Measurements from ENCODE around the gene PPT1. TPM values are rescaled to one million over a fixed set of nuclear protein-coding genes. Genes with fewer than 3 reads are reported as not detected.

The PPT1 gene
- polyA plus RNA-seq, 1 of the 3 experiments (the other 2 are of a cell fraction) = 26.0 TPM

DNA sequence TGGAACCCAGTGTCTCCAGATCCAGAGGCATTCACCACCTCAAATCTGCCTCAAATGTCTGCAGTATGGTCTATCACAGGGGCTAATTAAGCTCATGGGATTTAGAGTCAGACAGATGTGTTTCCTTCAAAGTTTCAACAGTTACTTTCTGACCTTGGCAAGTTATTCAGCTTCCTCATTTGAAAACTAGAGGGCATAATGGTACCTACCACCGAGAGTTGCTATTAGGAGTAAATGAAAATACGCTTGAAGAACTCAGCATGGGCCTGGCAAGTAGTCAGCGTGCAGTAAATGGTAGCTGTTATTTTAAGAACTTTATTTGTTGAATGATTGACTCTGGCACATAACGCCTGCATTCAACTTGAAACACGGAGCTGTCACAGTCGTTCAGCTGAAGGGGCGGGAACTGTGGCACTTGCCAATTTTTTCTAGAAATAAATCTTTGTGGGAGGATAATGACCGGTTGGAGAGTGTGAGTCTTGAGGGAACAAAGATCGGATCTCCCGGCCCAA lies 57.8 kb downstream of the PPT1 start:
- Histone ChIP-seq H3K9me2 (no peaks in the 10 kb centered on the region), H3K9me3 (no peaks in the 10 kb centered on the region), H2AFZ (ENCODE audit: low read depth) (peak overlapping the region; percentile 75), H3K79me2 (ENCODE audit: insufficient read depth) (peaks cover 42% of the 10 kb centered on the region), H3K36me3 (replicated peaks in 1 of 2; ENCODE audit: control insufficient read depth in 1 of 2, insufficient read depth in 2 of 2, low read length in 1 of 2) (peaks cover 8 to 17% of the 10 kb centered on the region in 2 experiments), H3K27me3 (ENCODE audit: insufficient read depth) (no peaks in the 10 kb centered on the region), H3K27ac (ENCODE audit: low read depth in 2 of 2, low read length in 1 of 2) (peak overlapping the region; percentile 95), H4K20me1 (ENCODE audit: insufficient read depth) (peaks cover 33% of the 10 kb centered on the region), H3K4me1 (ENCODE audit: control insufficient read depth in 1 of 2, insufficient read depth in 2 of 2, low read depth in 1 of 2, low read length in 1 of 2) (peaks cover 19 to 27% of the 10 kb centered on the region in 2 experiments), H3F3A (replicated peaks; ENCODE audit: insufficient read depth) (peaks cover 17% of the 10 kb centered on the region), H3K4me3 (ENCODE audit: low read depth in 2 of 2, low read length in 1 of 2) (peak overlapping the region; percentile 97 to 98), H3K4me2 (peak overlapping the region; percentile 88), H3K9ac (peak overlapping the region; percentile 94)
- ChIA-PET POLR2A (no interaction called here), CTCF (interaction anchor here (0.8 to 1.2 kb wide), 5 partner anchors 37 to 299 kb away, joined by 3 to 6 read pairs (median 3); partner anchors contain the start of gene MYCL)
- no peak for DNase-seq
- 7% methylated on average over 10 of the region's 10 CpGs for WGBS (ENCODE audit: low lambda C conversion rate)
- TF ChIP-seq, protein P1, sequence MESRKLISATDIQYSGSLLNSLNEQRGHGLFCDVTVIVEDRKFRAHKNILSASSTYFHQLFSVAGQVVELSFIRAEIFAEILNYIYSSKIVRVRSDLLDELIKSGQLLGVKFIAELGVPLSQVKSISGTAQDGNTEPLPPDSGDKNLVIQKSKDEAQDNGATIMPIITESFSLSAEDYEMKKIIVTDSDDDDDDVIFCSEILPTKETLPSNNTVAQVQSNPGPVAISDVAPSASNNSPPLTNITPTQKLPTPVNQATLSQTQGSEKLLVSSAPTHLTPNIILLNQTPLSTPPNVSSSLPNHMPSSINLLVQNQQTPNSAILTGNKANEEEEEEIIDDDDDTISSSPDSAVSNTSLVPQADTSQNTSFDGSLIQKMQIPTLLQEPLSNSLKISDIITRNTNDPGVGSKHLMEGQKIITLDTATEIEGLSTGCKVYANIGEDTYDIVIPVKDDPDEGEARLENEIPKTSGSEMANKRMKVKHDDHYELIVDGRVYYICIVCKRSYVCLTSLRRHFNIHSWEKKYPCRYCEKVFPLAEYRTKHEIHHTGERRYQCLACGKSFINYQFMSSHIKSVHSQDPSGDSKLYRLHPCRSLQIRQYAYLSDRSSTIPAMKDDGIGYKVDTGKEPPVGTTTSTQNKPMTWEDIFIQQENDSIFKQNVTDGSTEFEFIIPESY (IDR thresholded peaks at IDR 0.05; ENCODE audit: borderline replicate concordance, low read depth) = no peak
- TF ChIP-seq TCF12 (IDR thresholded peaks at IDR 0.05) (no peak), RAD21 (IDR thresholded peaks at IDR 0.05; ENCODE audit: low read length) (no peak), FOXM1 (IDR thresholded peaks at IDR 0.05; ENCODE audit: low read depth) (peak; percentile 14; the same call in 1 of the 2 replicates), CHD2 (IDR thresholded peaks at IDR 0.05; ENCODE audit: low read length, partially characterized antibody) (no peak), JUND (IDR thresholded peaks at IDR 0.05) (no peak), MAX (IDR thresholded peaks at IDR 0.05; ENCODE audit: low read depth) (no peak), CTCF (IDR thresholded peaks at IDR 0.05) (peak; percentile 25; the same call in 1 of the 2 replicates), NFIC (IDR thresholded peaks at IDR 0.05; ENCODE audit: borderline replicate concordance) (no peak), MXI1 (IDR thresholded peaks at IDR 0.05; ENCODE audit: low read depth, low read length) (no peak), EP300 (IDR thresholded peaks at IDR 0.05; ENCODE audit: borderline replicate concordance in 1 of 2, low read depth in 1 of 2, low read length in 1 of 2) (no peak), TEAD4 (IDR thresholded peaks at IDR 0.05; ENCODE audit: borderline replicate concordance, insufficient read depth) (no peak), FOSL2 (IDR thresholded peaks at IDR 0.05; ENCODE audit: borderline replicate concordance, low read depth) (no peak), RCOR1 (IDR thresholded peaks at IDR 0.05; ENCODE audit: low read length) (no peak), YY1 (IDR thresholded peaks at IDR 0.05; ENCODE audit: low read depth) (no peak), POLR2AphosphoS5 (IDR thresholded peaks at IDR 0.05; ENCODE audit: low read depth, low read length) (no peak), RXRA (IDR thresholded peaks at IDR 0.05; ENCODE audit: borderline replicate concordance, low read depth) (no peak), EZH2phosphoT487 (IDR thresholded peaks at IDR 0.05; ENCODE audit: borderline replicate concordance, low read depth) (no peak), PBX3 (IDR thresholded peaks at IDR 0.05) (0 out of 2 replicates have a peak, but pooled peaks have one; percentile 27), USF2 (IDR thresholded peaks at IDR 0.05; ENCODE audit: borderline replicate concordance, low read depth, low read length) (no peak), NRF1 (IDR thresholded peaks at IDR 0.05; ENCODE audit: low read depth, low read length) (no peak), SMC3 (IDR thresholded peaks at IDR 0.05; ENCODE audit: low read depth, low read length) (no peak), GATA2 (CRISPR knock-in tag; IDR thresholded peaks at IDR 0.05) (no peak)
- TF ChIP-seq, protein P2, sequence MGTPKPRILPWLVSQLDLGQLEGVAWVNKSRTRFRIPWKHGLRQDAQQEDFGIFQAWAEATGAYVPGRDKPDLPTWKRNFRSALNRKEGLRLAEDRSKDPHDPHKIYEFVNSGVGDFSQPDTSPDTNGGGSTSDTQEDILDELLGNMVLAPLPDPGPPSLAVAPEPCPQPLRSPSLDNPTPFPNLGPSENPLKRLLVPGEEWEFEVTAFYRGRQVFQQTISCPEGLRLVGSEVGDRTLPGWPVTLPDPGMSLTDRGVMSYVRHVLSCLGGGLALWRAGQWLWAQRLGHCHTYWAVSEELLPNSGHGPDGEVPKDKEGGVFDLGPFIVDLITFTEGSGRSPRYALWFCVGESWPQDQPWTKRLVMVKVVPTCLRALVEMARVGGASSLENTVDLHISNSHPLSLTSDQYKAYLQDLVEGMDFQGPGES (IDR thresholded peaks at IDR 0.05; ENCODE audit: low read depth, low read length) = no peak

Measured in SK-N-SH (cell line).